HEK293T (cell line): Measurements from ENCODE around the gene PTPRQ.

Experiments used
- ELF4 ChIP-seq: fragments of 450-650 bp; IDR thresholded peaks from 2 replicates; pipeline ENCODE4 v1.6.1; 2017; ENCODE audit warnings: antibody characterized with exemption
- FOXK2 ChIP-seq: fragments of 450-650 bp; IDR thresholded peaks from 2 replicates; pipeline ENCODE4 v1.6.1; 2016; ENCODE audit warnings: mild to moderate bottlenecking
- LEF1 ChIP-seq: fragments of 450-650 bp; IDR thresholded peaks from 2 replicates; pipeline ENCODE4 v1.6.1; 2017; ENCODE audit warnings: mild to moderate bottlenecking, borderline replicate concordance
- PKNOX1 ChIP-seq: fragments of 450-650 bp; IDR thresholded peaks from 2 replicates; pipeline ENCODE4 v1.6.1; 2016
- SUZ12 ChIP-seq: fragments of 450-650 bp; IDR thresholded peaks from 2 replicates; pipeline ENCODE4 v1.6.1; 2016; ENCODE audit warnings: mild to moderate bottlenecking

GRCh38 chr12:80714846-80715245, 270.8 kb downstream of the PTPRQ start:
- TF ChIP-seq FOXK2 = no peak
- TF ChIP-seq ELF4 = no peak
- no peak for TF ChIP-seq SUZ12
- TF ChIP-seq PKNOX1 = no peak
- no peak for TF ChIP-seq LEF1
